Uterus (tissue), 4 donors: ENCODE results near the gene FITM1. TPM values are rescaled to one million over a fixed set of nuclear protein-coding genes. Genes with fewer than 3 reads are reported as not detected.

ENCODE experiments used
- DNase-seq, 2 donors: peaks; one replicate each; pipeline ENCODE4 v3.0.0-alpha.2; 2019 to 2020
- H3K27ac ChIP-seq, 2 donors: fragments of 200-600 bp; sonication (generic); 1 replicate in 1 of 2; 2 replicates in 1 of 2; pipeline ENCODE4 v1.5.1; 2016 to 2018
- H3K27me3 ChIP-seq, 2 donors: fragments of 200-600 bp; sonication (generic); one replicate each; pipeline ENCODE4 v1.5.1; 2018 to 2019; ENCODE audit warnings: control low read depth in 1 of 2
- H3K36me3 ChIP-seq, 2 donors: fragments of 200-600 bp; sonication (generic); one replicate each; pipeline ENCODE4 v1.5.1; 2019; ENCODE audit warnings: control low read depth in 1 of 2
- H3K4me1 ChIP-seq, 2 donors: fragments of 200-600 bp; sonication (generic); one replicate each; pipeline ENCODE4 v1.5.1; 2018 to 2019; ENCODE audit warnings: control low read depth in 1 of 2
- H3K4me3 ChIP-seq, 2 donors: fragments of 200-600 bp; sonication (generic); 1 replicate in 1 of 2; 2 replicates in 1 of 2; pipeline ENCODE4 v1.5.1; 2018 to 2019; ENCODE audit warnings: mild to moderate bottlenecking in 1 of 2
- H3K9me3 ChIP-seq, 2 donors: fragments of 200-600 bp; sonication (generic); one replicate each; pipeline ENCODE4 v1.5.1; 2019; ENCODE audit warnings: control low read depth in 1 of 2
- CTCF ChIP-seq, 4 experiments: fragments of 200-600 bp in 2 of 4; fragments of 450-650 bp in 2 of 4; sonication (generic) in 2 of 4; IDR thresholded peaks; one replicate each; pipeline ENCODE4 v1.5.1; 2016 to 2019; ENCODE audit warnings: antibody characterized with exemption in 4 of 4, mild to moderate bottlenecking in 2 of 4, moderate library complexity in 1 of 4
- POLR2A ChIP-seq, 2 donors: fragments of 450-650 bp; IDR thresholded peaks; one replicate each; pipeline ENCODE4 v1.6.1; 2016; ENCODE audit warnings: antibody characterized with exemption in 2 of 2, mild to moderate bottlenecking in 1 of 2, moderate library complexity in 1 of 2
- intact Hi-C: fragments of 100-400 bp; cut with DNase I; formaldehyde crosslinking; loops from one replicate; pipeline ENCODE4 v1.15.1; 2023; ENCODE audit warnings: low total_unique reads
- total RNA-seq, 4 donors: library from RNA; depleted of rRNA in 3 of 4; stranded (reverse); fragments of >200 nt in 3 of 4; gene quantifications; one replicate each; pipeline versions ENCODE4 v1.1.0 to v1.2.4, GENCODE V29; 2014 to 2023
- donor health status: DM: yes; HTN: yes; CAD: no.

Gene FITM1
- total RNA-seq, 4 donors from 2014 or later, result 0.48 to 2.4 (median 1.3) TPM; not detected in 1

DNA sequence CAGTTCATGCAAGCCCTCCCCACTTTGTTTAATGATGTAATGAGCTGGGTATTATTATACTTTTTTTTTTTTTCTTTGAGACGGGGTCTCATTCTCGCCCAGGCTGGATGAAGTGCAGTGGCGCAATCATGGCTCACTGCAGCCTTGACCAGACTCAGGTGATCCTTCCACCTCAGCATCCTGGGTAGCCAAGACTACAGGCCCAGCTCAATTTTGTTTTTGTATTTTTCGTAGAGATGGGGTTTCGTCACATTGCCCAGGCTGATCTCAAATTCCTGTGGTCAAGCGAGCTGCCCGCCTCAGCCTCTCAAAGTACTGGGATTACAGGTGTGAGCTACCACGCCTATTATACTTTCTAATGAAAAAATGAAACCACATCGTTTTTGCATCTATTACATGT, 20.4 kb upstream of the FITM1 start:
- Histone ChIP-seq H3K9me3 (no peaks in the 10 kb centered on the region), H3K4me1 (no peaks in the 10 kb centered on the region), H3K36me3 (no peaks in the 10 kb centered on the region), H3K4me3 (no peak overlapping the region), H3K27ac (no peak overlapping the region), H3K27me3 (no peaks in the 10 kb centered on the region)
- no peak for TF ChIP-seq POLR2A (IDR thresholded peaks at IDR 0.05)
- no peak for TF ChIP-seq CTCF (IDR thresholded peaks at IDR 0.05)
- intact Hi-C loops, result no loop called here
- no peak for DNase-seq

DNA sequence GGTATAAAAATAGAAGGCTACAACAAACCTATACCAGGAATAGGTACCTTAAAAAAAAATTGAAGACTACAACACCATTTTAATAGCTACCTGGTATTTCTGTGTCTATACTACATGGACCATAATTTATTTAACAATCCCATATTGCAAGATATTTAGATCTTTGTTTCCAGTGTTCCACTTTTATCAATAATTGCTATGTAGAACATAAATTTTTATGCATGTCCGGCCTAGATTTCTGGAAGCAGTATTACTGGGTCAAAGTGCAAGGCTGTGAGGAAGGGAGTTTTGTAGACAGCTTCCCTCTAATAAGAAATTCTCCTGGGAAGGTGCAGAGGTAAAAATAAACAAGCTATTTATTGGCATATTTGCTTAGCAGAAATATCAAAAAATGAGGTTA, 19.9 kb upstream of the FITM1 start:
- Histone ChIP-seq H3K9me3 (no peaks in the 10 kb centered on the region), H3K4me1 (no peaks in the 10 kb centered on the region), H3K36me3 (no peaks in the 10 kb centered on the region), H3K4me3 (no peak overlapping the region), H3K27ac (no peak overlapping the region), H3K27me3 (no peaks in the 10 kb centered on the region)
- no peak for DNase-seq
- intact Hi-C loops, result no loop called here
- TF ChIP-seq POLR2A (IDR thresholded peaks at IDR 0.05), result no peak
- no peak for TF ChIP-seq CTCF (IDR thresholded peaks at IDR 0.05)

DNA sequence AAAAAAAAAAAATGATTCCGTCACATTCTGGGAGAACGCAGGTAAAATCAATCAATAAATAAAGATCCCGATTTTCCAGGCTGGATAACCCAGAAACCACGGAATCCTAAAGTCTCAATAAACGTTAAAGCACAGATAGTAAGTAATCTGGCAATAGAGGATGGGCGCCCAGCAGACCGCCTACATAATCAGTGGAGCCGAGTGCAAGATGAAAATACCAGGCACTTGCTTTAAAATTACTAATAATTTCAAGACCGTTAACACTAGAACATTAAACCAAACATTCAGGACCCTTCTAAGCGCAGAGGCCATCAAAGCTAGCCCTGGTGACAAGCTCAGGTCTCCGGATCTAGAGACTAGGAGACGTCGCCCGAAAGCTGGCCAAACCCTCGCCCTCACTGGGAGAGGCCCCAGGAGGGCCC, 17.1 kb upstream of the FITM1 start:
- intact Hi-C loops, result no loop called here
- TF ChIP-seq CTCF (IDR thresholded peaks at IDR 0.05), result no peak
- TF ChIP-seq POLR2A (IDR thresholded peaks at IDR 0.05), result no peak
- peak overlapping the region; percentile 60 to 82 for H3K4me3 ChIP-seq
- peak overlapping the region; percentile 99 to 100 for H3K27ac ChIP-seq
- H3K4me1 ChIP-seq, result no peaks in the 10 kb centered on the region
- H3K9me3 ChIP-seq, result no peaks in the 10 kb centered on the region
- H3K27me3 ChIP-seq, result no peaks in the 10 kb centered on the region
- no peak for DNase-seq
- no peaks in the 10 kb centered on the region for H3K36me3 ChIP-seq

DNA sequence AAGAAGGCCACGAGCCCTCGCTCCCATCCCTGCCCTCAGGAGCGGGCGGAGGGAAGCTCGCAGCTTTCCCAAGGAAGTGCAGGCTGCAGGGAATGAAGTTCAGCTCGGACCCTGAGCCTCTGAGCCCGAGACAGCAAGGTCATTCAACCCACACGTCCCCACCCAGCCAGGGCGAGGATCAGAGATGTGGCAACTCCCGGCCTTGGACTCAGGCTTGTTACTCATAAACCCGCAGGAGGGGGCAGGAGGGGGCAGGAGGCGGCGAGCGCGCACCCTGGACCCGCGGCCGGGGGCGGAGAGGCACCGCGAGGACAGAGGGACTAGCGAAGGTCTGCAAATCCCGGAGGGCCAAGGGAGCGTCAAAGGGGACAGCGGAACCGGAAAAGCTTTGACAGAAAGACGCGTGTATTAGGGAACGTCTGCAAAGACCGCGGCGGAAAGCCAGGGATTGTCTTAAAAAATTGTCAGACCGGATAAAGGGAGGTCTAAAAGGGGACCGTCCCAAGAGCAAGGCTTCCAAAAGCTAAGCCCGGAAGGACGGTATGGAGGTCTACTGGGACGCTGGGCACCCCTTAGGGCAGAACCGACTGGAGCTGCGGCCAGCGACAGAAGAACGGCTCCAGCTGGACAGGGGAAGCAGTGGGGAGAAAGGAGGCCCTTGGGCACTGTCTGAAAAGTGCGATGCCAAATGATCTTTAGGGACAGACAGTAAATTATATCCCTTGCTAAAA, 16.5 kb upstream of the FITM1 start:
- H3K27me3 ChIP-seq, result no peaks in the 10 kb centered on the region
- H3K9me3 ChIP-seq, result no peaks in the 10 kb centered on the region
- intact Hi-C loops, result no loop called here
- DNase-seq, result peak; percentile 78 to 85
- no peaks in the 10 kb centered on the region for H3K36me3 ChIP-seq
- H3K4me1 ChIP-seq, result no peaks in the 10 kb centered on the region
- TF ChIP-seq CTCF (IDR thresholded peaks at IDR 0.05) (peak in 1 of 4 experiments; percentile 2), POLR2A (IDR thresholded peaks at IDR 0.05) (peak in 1 of 2 donors; percentile 33)
- H3K27ac ChIP-seq, result peak overlapping the region; percentile 99 to 100
- H3K4me3 ChIP-seq, result peak overlapping the region; percentile 60 to 82

DNA sequence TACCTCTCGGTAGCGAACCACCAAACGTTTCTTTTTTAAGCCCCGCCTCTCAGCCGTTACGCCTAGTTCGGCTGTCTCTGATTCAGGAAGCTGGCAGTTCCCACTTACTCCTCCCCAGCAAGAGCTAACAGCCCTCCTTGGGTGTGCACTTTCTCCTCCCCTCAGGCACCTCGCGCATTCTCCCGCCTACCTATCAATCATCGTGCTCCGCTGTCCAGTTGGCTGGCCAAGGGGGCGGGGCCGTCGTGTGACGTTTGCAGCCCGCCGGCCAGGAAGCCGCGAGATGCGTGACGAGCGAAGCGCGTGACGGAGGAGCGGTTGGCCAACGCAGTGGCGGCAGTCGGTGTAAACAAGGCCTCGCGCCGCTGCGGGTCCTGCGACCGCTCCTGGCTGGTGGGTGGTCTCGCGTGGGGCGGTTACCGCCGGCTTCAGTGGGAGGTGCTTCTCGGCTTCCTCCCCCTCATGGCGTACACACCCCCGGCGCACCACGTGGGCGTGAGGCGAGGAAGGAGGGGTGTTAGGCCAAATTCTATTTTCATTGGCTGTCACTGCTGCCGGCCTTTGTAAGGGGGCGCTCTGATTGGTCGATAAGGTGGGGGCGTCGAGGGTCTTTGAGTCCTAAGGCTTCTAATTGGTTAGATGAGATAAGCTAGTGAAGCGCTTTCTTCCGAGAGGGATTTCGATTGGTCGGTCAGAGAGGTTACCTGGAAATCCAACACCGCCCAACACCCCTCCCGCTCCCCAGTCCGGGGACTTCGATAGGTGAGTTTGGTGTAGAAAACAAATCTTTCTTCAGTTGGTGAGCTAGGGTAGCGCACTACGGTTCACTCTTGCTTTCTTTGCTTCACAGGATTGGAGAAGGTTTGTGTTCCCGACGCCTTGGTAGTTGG, 15.7 kb upstream of the FITM1 start, which contains the start of the genes DCAF11 and NRL:
Gene DCAF11, plus strand, starts transcription at position 246 of the 890 bp plus-strand sequence. CDS start 818 bp downstream, outside the sequence.
Gene NRL, minus strand, starts transcription at position 418 of the 890 bp plus-strand sequence. CDS start 32,101 bp downstream, outside the sequence.
- peak within 1 kb of the TSS; percentile 60 to 82 for H3K4me3 ChIP-seq
- H3K27ac ChIP-seq, result peak within 1 kb of the TSS; percentile 99 to 100
- H3K27me3 ChIP-seq, result no peaks in the 10 kb centered on the region
- DNase-seq, result peak; percentile 98 to 99
- H3K9me3 ChIP-seq, result no peaks in the 10 kb centered on the region
- no peaks in the 10 kb centered on the region for H3K4me1 ChIP-seq
- TF ChIP-seq POLR2A (IDR thresholded peaks at IDR 0.05) (peak; percentile 49 to 61), CTCF (IDR thresholded peaks at IDR 0.05) (peak in 1 of 4 experiments; percentile 4)
- intact Hi-C loops, result no loop called here
- no peaks in the 10 kb centered on the region for H3K36me3 ChIP-seq
